ENCODE measurements around the gene ANO7.

DNA sequence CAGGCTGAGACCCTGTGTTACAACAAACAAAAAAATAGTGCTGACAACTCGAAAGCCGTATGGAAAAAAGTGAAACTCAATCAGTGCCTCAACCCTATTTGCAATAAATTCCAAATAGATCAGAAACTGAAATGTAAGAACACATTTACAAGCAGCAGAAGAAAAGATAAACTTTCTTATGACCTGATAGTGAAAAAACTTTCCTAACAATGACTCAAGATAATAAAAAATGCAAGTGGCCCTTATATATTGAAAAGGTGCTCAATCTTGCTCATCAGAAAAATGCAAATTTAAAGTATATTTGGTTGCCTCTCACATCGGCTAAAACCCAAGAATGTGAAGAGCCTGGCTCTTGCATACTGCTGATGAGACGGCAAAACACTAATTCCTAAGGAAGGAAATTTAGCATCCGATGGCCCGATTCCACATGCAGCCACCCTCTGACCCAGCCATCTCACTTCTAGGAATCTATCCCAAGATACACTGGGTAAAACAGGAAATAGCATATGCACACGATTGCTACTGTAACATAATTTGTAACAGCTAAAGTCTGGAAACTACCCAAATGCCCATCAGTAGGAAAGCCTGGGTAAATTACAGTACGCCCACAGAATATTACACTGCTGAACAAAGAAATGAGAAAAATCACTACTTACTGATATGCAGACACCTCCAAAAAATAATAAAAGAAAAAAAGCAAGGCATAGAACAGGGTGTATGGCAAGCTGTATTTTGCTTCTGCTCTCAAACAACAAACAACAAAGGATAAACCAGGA, 70.2 kb downstream of the ANO7 start:
- TF ChIP-seq CTCF (conservative IDR thresholded peaks at IDR 0.05; ENCODE audit: low read length) = no peak
- no peak for TF ChIP-seq EZH2phosphoT487 (IDR thresholded peaks at IDR 0.05; ENCODE audit: borderline replicate concordance, low read depth, low read length)
